ENCODE measurements around the gene ZBTB7C. TPM values are rescaled to one million over a fixed set of nuclear protein-coding genes. Genes with fewer than 3 reads are reported as not detected.
"Not testable (repeated sequence)": the region's sequence is repeated elsewhere in the genome, so short reads cannot be mapped to it uniquely, and the experiment has no call there.

ZBTB7C gene
- total RNA-seq, 1 donor from 2014 or later, result 1.1 TPM

- Histone ChIP-seq H3K4me3 (ENCODE audit: low read depth, low read length) (no peak overlapping the region), H3K36me3 (ENCODE audit: control insufficient read depth, insufficient read depth, low read length) (no peaks in the 10 kb centered on the region), H3K27me3 (ENCODE audit: control insufficient read depth, insufficient read depth, low read length) (no peaks in the 10 kb centered on the region)
- no peak for DNase-seq (ENCODE audit: low read depth)
- TF ChIP-seq, protein P1, sequence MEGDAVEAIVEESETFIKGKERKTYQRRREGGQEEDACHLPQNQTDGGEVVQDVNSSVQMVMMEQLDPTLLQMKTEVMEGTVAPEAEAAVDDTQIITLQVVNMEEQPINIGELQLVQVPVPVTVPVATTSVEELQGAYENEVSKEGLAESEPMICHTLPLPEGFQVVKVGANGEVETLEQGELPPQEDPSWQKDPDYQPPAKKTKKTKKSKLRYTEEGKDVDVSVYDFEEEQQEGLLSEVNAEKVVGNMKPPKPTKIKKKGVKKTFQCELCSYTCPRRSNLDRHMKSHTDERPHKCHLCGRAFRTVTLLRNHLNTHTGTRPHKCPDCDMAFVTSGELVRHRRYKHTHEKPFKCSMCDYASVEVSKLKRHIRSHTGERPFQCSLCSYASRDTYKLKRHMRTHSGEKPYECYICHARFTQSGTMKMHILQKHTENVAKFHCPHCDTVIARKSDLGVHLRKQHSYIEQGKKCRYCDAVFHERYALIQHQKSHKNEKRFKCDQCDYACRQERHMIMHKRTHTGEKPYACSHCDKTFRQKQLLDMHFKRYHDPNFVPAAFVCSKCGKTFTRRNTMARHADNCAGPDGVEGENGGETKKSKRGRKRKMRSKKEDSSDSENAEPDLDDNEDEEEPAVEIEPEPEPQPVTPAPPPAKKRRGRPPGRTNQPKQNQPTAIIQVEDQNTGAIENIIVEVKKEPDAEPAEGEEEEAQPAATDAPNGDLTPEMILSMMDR (IDR thresholded peaks at IDR 0.05; ENCODE audit: insufficient read depth, low read length, poor library complexity, severe bottlenecking), result no peak
These were observed 124.4 kb downstream of the ZBTB7C start for GRCh38 chr18:48284743-48285142.

DNA sequence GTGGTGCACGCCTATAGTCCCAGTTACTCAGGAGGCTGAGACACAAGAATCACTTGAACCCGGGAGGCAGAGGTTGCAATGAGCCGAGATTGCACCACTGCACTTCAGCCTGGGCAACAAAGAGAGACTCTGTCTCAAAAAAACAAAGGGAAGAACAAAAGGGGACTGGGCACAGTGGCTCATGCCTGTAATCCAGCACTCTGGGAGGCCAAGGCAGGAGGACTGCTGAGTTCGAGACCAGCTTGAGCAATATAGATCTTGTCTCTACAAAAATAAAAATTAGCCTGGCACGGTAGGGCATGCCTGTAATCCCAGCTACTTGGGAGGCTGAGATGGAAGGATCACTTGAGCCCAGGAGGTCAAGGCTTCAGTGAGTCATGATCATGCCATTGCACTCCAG, 125.2 kb downstream of the ZBTB7C start:
- not testable (repeated sequence) for H3K36me3 ChIP-seq (ENCODE audit: control insufficient read depth, insufficient read depth, low read length); H3K4me3 ChIP-seq (ENCODE audit: low read depth, low read length); DNase-seq (ENCODE audit: low read depth); H3K27me3 ChIP-seq (ENCODE audit: control insufficient read depth, insufficient read depth, low read length)

- not testable (repeated sequence) for H3K4me3 ChIP-seq (ENCODE audit: low read depth, low read length); H3K36me3 ChIP-seq (ENCODE audit: control insufficient read depth, insufficient read depth, low read length); H3K27me3 ChIP-seq (ENCODE audit: control insufficient read depth, insufficient read depth, low read length); DNase-seq (ENCODE audit: low read depth)
These were observed 127.7 kb downstream of the ZBTB7C start for GRCh38 chr18:48281460-48281859.

DNA sequence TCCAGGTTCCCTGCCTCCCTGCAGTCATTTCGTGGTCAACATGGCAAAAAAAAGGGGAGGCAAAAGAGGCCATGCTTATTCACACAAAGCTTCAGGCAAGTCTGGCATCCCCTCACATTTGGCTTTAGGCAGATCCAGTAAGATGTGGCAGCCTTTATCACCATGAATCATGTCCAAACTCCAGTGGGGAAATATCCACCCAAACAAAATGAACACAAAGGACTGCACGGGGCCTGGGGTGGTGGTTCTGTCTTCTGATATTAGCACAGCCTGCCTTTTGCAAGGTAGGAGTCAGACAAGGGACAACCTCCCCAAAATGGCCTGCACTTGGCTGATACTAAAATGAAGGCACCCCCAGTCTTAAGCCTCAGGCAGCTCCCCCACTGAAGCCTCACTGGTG, 129.9 kb downstream of the ZBTB7C start:
- TF ChIP-seq, protein P1 (IDR thresholded peaks at IDR 0.05; ENCODE audit: insufficient read depth, low read length, poor library complexity, severe bottlenecking), result no peak
- no peak overlapping the region for H3K4me3 ChIP-seq (ENCODE audit: low read depth, low read length)
- H3K36me3 ChIP-seq (ENCODE audit: control insufficient read depth, insufficient read depth, low read length), result no peaks in the 10 kb centered on the region
- DNase-seq (ENCODE audit: low read depth), result no peak
- no peaks in the 10 kb centered on the region for H3K27me3 ChIP-seq (ENCODE audit: control insufficient read depth, insufficient read depth, low read length)

DNA sequence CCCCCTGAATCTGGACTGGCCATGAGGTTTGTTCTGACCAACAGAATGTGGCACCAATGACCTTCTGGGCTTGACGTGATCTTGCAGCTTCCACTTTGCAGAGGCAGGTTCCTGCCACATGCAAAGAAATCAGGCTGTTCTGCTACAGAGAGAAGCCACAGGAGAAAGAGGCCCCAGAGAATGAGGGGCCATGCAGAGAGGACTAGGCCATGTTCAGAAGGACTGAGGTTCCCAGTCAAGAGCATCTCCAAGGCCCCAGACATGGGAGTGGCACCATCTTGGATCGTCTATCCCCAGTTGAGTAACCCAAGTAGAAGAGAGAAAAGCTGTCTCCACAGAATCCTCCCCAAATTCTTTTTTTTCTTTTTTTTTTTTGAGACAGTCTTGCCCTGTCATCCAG, 131.1 kb downstream of the ZBTB7C start:
- DNase-seq (ENCODE audit: low read depth), result no peak
- no peaks in the 10 kb centered on the region for H3K36me3 ChIP-seq (ENCODE audit: control insufficient read depth, insufficient read depth, low read length)
- H3K4me3 ChIP-seq (ENCODE audit: low read depth, low read length), result no peak overlapping the region
- TF ChIP-seq, protein P1 (IDR thresholded peaks at IDR 0.05; ENCODE audit: insufficient read depth, low read length, poor library complexity, severe bottlenecking), result no peak
- no peaks in the 10 kb centered on the region for H3K27me3 ChIP-seq (ENCODE audit: control insufficient read depth, insufficient read depth, low read length)

GRCh38 chr18:48274301-48274700, 134.9 kb downstream of the ZBTB7C start:
- H3K4me3 ChIP-seq (ENCODE audit: low read depth, low read length), result no peak overlapping the region
- H3K27me3 ChIP-seq (ENCODE audit: control insufficient read depth, insufficient read depth, low read length), result no peaks in the 10 kb centered on the region
- no peak for DNase-seq (ENCODE audit: low read depth)
- H3K36me3 ChIP-seq (ENCODE audit: control insufficient read depth, insufficient read depth, low read length), result no peaks in the 10 kb centered on the region
- TF ChIP-seq, protein P1 (IDR thresholded peaks at IDR 0.05; ENCODE audit: insufficient read depth, low read length, poor library complexity, severe bottlenecking), result no peak

DNA sequence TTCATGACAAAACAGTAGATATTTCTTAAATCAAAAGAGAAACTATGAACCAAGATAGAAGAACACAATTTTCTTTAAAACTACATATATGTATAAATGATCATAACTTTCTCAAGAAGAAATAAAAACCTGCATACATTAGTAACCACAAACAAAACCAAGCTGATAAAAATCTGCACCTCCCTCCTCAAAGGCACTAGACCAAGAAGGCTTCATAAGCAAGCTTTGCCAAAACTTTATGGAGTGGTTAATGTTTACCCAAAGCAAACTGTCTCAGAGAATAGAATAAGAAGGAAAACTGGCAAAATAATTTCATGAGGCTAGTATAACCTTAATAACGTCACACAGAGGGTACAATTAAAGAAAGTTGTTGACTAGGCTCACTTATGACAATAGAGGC, 138.3 kb downstream of the ZBTB7C start:
- TF ChIP-seq, protein P1 (IDR thresholded peaks at IDR 0.05; ENCODE audit: insufficient read depth, low read length, poor library complexity, severe bottlenecking), result no peak
- peak; percentile 39 for DNase-seq (ENCODE audit: low read depth)
- H3K27me3 ChIP-seq (ENCODE audit: control insufficient read depth, insufficient read depth, low read length), result no peaks in the 10 kb centered on the region
- no peak overlapping the region for H3K4me3 ChIP-seq (ENCODE audit: low read depth, low read length)
- H3K36me3 ChIP-seq (ENCODE audit: control insufficient read depth, insufficient read depth, low read length), result no peaks in the 10 kb centered on the region

Measured in kidney epithelial cell (primary cell).